Endothelial cell (in vitro differentiated cells): ENCODE data around the gene MITD1. TPM values are rescaled to one million over a fixed set of nuclear protein-coding genes. Genes with fewer than 3 reads are reported as not detected.

Source experiments
- DNase-seq: peaks from one replicate; pipeline ENCODE4 v3.0.0; 2021; ENCODE audit warnings: low spot score
- H3K27ac Mint-ChIP-seq: one replicate; pipeline ENCODE4 v1.8.0; 2021; ENCODE audit warnings: mixed read lengths, inconsistent platforms; ENCODE audit not compliant: unreplicated experiment
- H3K27me3 Mint-ChIP-seq: one replicate; pipeline ENCODE4 v1.8.0; 2021; ENCODE audit warnings: mild to moderate bottlenecking, moderate library complexity, mixed read lengths, inconsistent platforms; ENCODE audit not compliant: unreplicated experiment
- H3K36me3 Mint-ChIP-seq: one replicate; pipeline ENCODE4 v1.8.0; 2021; ENCODE audit warnings: mild to moderate bottlenecking, low read depth, mixed read lengths, inconsistent platforms; ENCODE audit not compliant: unreplicated experiment
- H3K4me1 Mint-ChIP-seq: one replicate; pipeline ENCODE4 v1.8.0; 2021; ENCODE audit warnings: mild to moderate bottlenecking, mixed read lengths, inconsistent platforms; ENCODE audit not compliant: unreplicated experiment
- H3K4me3 Mint-ChIP-seq: one replicate; pipeline ENCODE4 v1.8.0; 2021; ENCODE audit warnings: mild to moderate bottlenecking, mixed read lengths, inconsistent platforms; ENCODE audit not compliant: unreplicated experiment
- H3K9me3 Mint-ChIP-seq: one replicate; pipeline ENCODE4 v1.8.0; 2021; ENCODE audit warnings: mixed read lengths, inconsistent platforms; ENCODE audit not compliant: unreplicated experiment
- CTCF ChIP-seq: fragments of 200-600 bp; sonication (generic); IDR thresholded peaks from one replicate; pipeline ENCODE4 v1.5.0; 2021; ENCODE audit warnings: antibody characterized with exemption; ENCODE audit not compliant: unreplicated experiment
- total RNA-seq: library from RNA; stranded (reverse); fragmentation: NEBNext Ultra II Directional; extraction: Animal tissue kit (Norgen Biotek cat#: 25700); gene quantifications from one replicate; pipeline ENCODE4 v1.2.1, GENCODE V29; 2021; ENCODE audit not compliant: unreplicated experiment

Gene MITD1
- total RNA-seq, 1 donor from 2014 or later, result 23.3 TPM

- no peaks in the 10 kb centered on the region for H3K4me1 Mint-ChIP-seq
- no peaks in the 10 kb centered on the region for H3K27me3 Mint-ChIP-seq
- TF ChIP-seq CTCF, result no peak
- no peak for DNase-seq
- H3K4me3 Mint-ChIP-seq, result no peak overlapping the region
- no peak overlapping the region for H3K27ac Mint-ChIP-seq
- peaks cover 6% of the 10 kb centered on the region for H3K36me3 Mint-ChIP-seq
- no peaks in the 10 kb centered on the region for H3K9me3 Mint-ChIP-seq
Measured at GRCh38 chr2:99171377-99172140, 9.3 kb downstream of the MITD1 start.

DNA sequence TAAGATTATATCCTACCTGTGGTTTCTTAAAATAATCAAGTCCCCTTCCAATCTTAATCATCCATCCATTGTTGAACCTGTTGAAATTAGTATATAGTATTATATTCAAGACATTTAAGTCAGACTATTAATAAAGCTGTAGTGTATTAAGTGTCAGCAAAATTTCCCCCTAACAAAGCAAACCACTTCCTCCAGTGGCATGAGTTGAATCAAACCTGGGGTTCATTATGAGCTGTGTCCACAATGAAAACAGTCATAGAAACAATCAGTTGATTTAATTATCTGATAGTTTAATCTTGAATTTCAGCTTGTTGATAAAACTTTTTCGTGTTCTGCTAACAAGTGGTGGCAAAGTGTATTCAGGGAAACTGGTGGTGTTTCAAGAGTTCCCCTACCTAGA is 11.3 kb downstream of the MITD1 start:
- H3K4me3 Mint-ChIP-seq, result no peak overlapping the region
- H3K27ac Mint-ChIP-seq, result no peak overlapping the region
- no peaks in the 10 kb centered on the region for H3K27me3 Mint-ChIP-seq
- DNase-seq, result no peak
- no peak for TF ChIP-seq CTCF
- peaks cover 6% of the 10 kb centered on the region for H3K36me3 Mint-ChIP-seq
- no peaks in the 10 kb centered on the region for H3K9me3 Mint-ChIP-seq
- H3K4me1 Mint-ChIP-seq, result no peaks in the 10 kb centered on the region

- H3K9me3 Mint-ChIP-seq, result no peaks in the 10 kb centered on the region
- TF ChIP-seq CTCF, result no peak
- H3K36me3 Mint-ChIP-seq, result peaks cover 3% of the 10 kb centered on the region
- H3K27me3 Mint-ChIP-seq, result no peaks in the 10 kb centered on the region
- H3K4me3 Mint-ChIP-seq, result no peak overlapping the region
- no peaks in the 10 kb centered on the region for H3K4me1 Mint-ChIP-seq
- H3K27ac Mint-ChIP-seq, result no peak overlapping the region
- DNase-seq, result no peak
Measured at GRCh38 chr2:99166218-99166617, 14.6 kb downstream of the MITD1 start.

GRCh38 chr2:99159594-99159993 is 21.3 kb downstream of the MITD1 start:
- Mint-ChIP-seq H3K4me3 (no peak overlapping the region), H3K27ac (no peak overlapping the region), H3K4me1 (peaks cover 12% of the 10 kb centered on the region), H3K27me3 (peaks cover 2% of the 10 kb centered on the region), H3K36me3 (no peaks in the 10 kb centered on the region), H3K9me3 (no peaks in the 10 kb centered on the region)
- no peak for TF ChIP-seq CTCF
- no peak for DNase-seq

GRCh38 chr2:99158599-99158998 is 22.3 kb downstream of the MITD1 start:
- TF ChIP-seq CTCF, result no peak
- no peak overlapping the region for H3K27ac Mint-ChIP-seq
- peaks cover 16% of the 10 kb centered on the region for H3K4me1 Mint-ChIP-seq
- no peak overlapping the region for H3K4me3 Mint-ChIP-seq
- H3K9me3 Mint-ChIP-seq, result no peaks in the 10 kb centered on the region
- H3K27me3 Mint-ChIP-seq, result peaks cover 5% of the 10 kb centered on the region
- no peaks in the 10 kb centered on the region for H3K36me3 Mint-ChIP-seq
- DNase-seq, result no peak
